BLaER1 treated with 17β-estradiol and CSF1 and Interleukin-3, amounts not matched to agents 10 nM and 100 nM (cell line): ENCODE data around the gene IL34.

Source experiments
- H3K27ac ChIP-seq, 11 experiments: shearing (Covaris generic); formaldehyde crosslinking; 2 replicates each; pipeline ENCODE4 v1.8.1; 2022
- H3K27me3 ChIP-seq, 11 experiments: shearing (Covaris generic); formaldehyde crosslinking; 2 replicates each; pipeline ENCODE4 v1.8.1; 2022
- H3K36me3 ChIP-seq, 11 experiments: shearing (Covaris generic); formaldehyde crosslinking; 2 replicates each; pipeline ENCODE4 v1.8.1; 2022
- H3K4me1 ChIP-seq, 10 experiments: shearing (Covaris generic); formaldehyde crosslinking; 2 replicates each; pipeline ENCODE4 v1.8.1; 2022
- H3K4me2 ChIP-seq, 11 experiments: shearing (Covaris generic); formaldehyde crosslinking; 2 replicates each; pipeline ENCODE4 v1.8.1; 2022
- H3K4me3 ChIP-seq, 10 experiments: shearing (Covaris generic); formaldehyde crosslinking; 2 replicates each; pipeline ENCODE4 v1.8.1; 2022
- H3K9ac ChIP-seq, 11 experiments: shearing (Covaris generic); formaldehyde crosslinking; 2 replicates each; pipeline ENCODE4 v1.8.1; 2022
- H3K9me3 ChIP-seq, 11 experiments: shearing (Covaris generic); formaldehyde crosslinking; replicated peaks in 1 of 11; 2 replicates each; pipeline ENCODE4 v1.8.1; 2022
- H4K20me1 ChIP-seq, 11 experiments: shearing (Covaris generic); formaldehyde crosslinking; 2 replicates each; pipeline ENCODE4 v1.8.1; 2022
- Cebpa-rat ChIP-seq, 11 experiments: shearing (Covaris generic); IDR thresholded peaks; 2 replicates each; pipeline ENCODE4 v1.8.1; 2022

Gene IL34

GRCh38 chr16:70687102-70687511 is 40.7 kb downstream of the IL34 start:
- peak overlapping the region in 8 of 11 experiments; percentile 81 to 99 (median 96); a peak in 12 of 22 replicates for H3K4me2 ChIP-seq
- H3K27me3 ChIP-seq, result no peaks in the 10 kb centered on the region
- peaks cover 0 to 33% (median 0%) of the 10 kb centered on the region in 11 experiments; a peak in 7 of 22 replicates for H3K36me3 ChIP-seq
- no peak overlapping the region for H3K27ac ChIP-seq
- peaks cover 20 to 82% (median 29%) of the 10 kb centered on the region in 11 experiments; a peak in 21 of 22 replicates for H4K20me1 ChIP-seq
- H3K4me3 ChIP-seq, result no peak overlapping the region
- no peak for TF ChIP-seq Cebpa-rat (IDR thresholded peaks at IDR 0.05)
- peaks cover 9 to 92% (median 80%) of the 10 kb centered on the region in 10 experiments; a peak in 19 of 20 replicates for H3K4me1 ChIP-seq
- H3K9me3 ChIP-seq, result no peaks in the 10 kb centered on the region
- peak overlapping the region in 1 of 11 experiments; percentile 94; a peak in 1 of 22 replicates for H3K9ac ChIP-seq

DNA sequence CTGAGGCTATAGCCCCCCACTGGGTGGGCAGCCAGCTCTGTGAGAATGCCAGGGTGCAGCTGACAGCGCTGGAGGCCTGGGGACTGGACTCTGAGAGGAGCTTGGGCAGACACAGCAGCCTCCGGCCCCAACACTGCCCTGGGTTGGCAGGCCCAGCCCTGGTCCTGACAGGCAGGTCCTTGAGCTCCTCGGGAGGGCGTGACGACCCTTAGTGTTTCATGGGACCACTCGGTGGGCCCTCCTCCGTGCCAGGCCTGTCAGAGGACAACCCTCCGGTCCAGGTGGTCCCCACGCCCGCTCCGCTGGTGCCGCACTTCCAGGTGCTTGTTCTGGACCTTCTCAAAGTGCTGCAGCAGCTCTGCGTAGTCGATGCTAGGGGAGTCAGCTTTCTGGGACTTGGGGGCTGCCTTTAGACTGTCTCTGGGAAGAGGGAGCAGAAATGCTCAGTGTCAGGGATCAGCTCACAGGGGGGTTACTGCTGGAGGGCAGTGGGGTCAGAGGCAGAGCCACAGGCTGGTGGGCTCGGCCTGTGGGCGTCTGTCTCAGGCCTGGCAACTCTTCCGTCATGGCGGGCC is 41.4 kb downstream of the IL34 start:
- Histone ChIP-seq H4K20me1 (peaks cover 13 to 84% (median 22%) of the 10 kb centered on the region in 11 experiments; a peak in 21 of 22 replicates), H3K27me3 (no peaks in the 10 kb centered on the region), H3K27ac (peak overlapping the region in 1 of 11 experiments; percentile 19; a peak in 1 of 22 replicates), H3K4me3 (no peak overlapping the region), H3K9ac (peak overlapping the region in 1 of 11 experiments; percentile 24; a peak in 2 of 22 replicates), H3K9me3 (no peaks in the 10 kb centered on the region), H3K4me1 (peaks cover 9 to 92% (median 80%) of the 10 kb centered on the region in 10 experiments; a peak in 19 of 20 replicates), H3K4me2 (peak overlapping the region in 9 of 11 experiments; percentile 31 to 91 (median 42); a peak in 13 of 22 replicates), H3K36me3 (peaks cover 0 to 40% (median 0%) of the 10 kb centered on the region in 11 experiments; a peak in 7 of 22 replicates)
- TF ChIP-seq Cebpa-rat (IDR thresholded peaks at IDR 0.05), result no peak

GRCh38 chr16:70688246-70688742 is 41.9 kb downstream of the IL34 start:
- H3K9me3 ChIP-seq, result no peaks in the 10 kb centered on the region
- peaks cover 10 to 92% (median 80%) of the 10 kb centered on the region in 10 experiments; a peak in 19 of 20 replicates for H3K4me1 ChIP-seq
- peaks cover 8 to 84% (median 17%) of the 10 kb centered on the region in 11 experiments; a peak in 21 of 22 replicates for H4K20me1 ChIP-seq
- peak overlapping the region in 1 of 11 experiments; percentile 19; a peak in 2 of 22 replicates for H3K27ac ChIP-seq
- H3K4me3 ChIP-seq, result no peak overlapping the region
- H3K27me3 ChIP-seq, result no peaks in the 10 kb centered on the region
- peaks cover 0 to 45% (median 0%) of the 10 kb centered on the region in 11 experiments; a peak in 6 of 22 replicates for H3K36me3 ChIP-seq
- peak overlapping the region in 1 of 11 experiments; percentile 24; a peak in 1 of 22 replicates for H3K9ac ChIP-seq
- H3K4me2 ChIP-seq, result peak overlapping the region in 9 of 11 experiments; percentile 31 to 81 (median 42); a peak in 15 of 22 replicates
- no peak for TF ChIP-seq Cebpa-rat (IDR thresholded peaks at IDR 0.05)

DNA sequence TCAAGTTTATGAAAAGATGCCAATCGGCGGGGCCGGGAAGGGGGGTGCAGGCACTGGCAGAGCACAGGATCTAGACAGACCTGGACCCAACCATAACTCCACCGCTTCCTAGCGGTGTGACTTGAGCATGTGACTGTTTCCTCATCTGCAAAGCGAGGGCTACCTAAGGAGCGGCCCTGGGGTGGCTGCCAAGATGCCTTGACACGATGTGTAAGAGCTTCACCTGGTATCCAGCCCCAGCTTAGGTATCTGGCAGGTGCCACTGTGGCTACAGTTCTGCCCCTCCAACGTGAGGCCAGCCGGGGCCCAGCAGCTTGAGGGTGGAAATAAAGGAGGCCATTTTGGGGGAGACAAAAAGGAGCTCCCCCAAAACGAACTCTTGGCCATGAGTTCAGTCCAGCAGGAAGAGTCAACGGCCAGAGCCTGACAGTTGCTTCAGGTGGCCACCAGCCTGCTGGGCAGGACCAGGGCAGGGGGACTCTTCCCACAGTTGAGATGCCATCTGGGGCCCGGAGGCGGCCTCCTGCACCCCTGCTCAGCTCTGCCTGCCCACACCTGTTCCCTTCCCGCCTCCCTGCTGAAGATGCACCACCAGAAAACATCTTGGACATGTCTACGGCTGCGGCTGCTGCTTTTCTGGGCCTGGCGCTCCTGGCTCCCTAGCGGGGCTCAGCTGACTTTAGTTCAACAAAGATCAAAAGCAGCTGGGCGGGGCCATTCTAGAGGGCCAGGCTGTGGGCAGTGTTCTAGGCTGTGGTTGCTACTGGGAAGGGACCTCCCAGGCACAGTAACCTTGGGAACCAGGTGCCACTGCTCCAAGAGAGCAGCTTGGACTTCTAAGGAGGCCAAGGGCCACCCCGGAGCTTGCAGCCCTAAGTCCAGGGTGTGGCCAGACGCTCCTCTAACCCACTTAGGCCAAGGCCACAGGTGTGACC is 42.9 kb downstream of the IL34 start:
- no peak overlapping the region; a peak in 1 of 22 replicates for H3K9ac ChIP-seq
- H3K4me2 ChIP-seq, result peak overlapping the region in 7 of 11 experiments; percentile 31 to 94 (median 53); a peak in 11 of 22 replicates
- H4K20me1 ChIP-seq, result peaks cover 0 to 86% (median 7%) of the 10 kb centered on the region in 11 experiments; a peak in 17 of 22 replicates
- H3K27ac ChIP-seq, result no peak overlapping the region
- H3K36me3 ChIP-seq, result peaks cover 0 to 55% (median 0%) of the 10 kb centered on the region in 11 experiments; a peak in 6 of 22 replicates
- H3K9me3 ChIP-seq, result no peaks in the 10 kb centered on the region
- no peaks in the 10 kb centered on the region for H3K27me3 ChIP-seq
- no peak for TF ChIP-seq Cebpa-rat (IDR thresholded peaks at IDR 0.05)
- peaks cover 15 to 92% (median 80%) of the 10 kb centered on the region in 10 experiments; a peak in 19 of 20 replicates for H3K4me1 ChIP-seq
- H3K4me3 ChIP-seq, result no peak overlapping the region

DNA sequence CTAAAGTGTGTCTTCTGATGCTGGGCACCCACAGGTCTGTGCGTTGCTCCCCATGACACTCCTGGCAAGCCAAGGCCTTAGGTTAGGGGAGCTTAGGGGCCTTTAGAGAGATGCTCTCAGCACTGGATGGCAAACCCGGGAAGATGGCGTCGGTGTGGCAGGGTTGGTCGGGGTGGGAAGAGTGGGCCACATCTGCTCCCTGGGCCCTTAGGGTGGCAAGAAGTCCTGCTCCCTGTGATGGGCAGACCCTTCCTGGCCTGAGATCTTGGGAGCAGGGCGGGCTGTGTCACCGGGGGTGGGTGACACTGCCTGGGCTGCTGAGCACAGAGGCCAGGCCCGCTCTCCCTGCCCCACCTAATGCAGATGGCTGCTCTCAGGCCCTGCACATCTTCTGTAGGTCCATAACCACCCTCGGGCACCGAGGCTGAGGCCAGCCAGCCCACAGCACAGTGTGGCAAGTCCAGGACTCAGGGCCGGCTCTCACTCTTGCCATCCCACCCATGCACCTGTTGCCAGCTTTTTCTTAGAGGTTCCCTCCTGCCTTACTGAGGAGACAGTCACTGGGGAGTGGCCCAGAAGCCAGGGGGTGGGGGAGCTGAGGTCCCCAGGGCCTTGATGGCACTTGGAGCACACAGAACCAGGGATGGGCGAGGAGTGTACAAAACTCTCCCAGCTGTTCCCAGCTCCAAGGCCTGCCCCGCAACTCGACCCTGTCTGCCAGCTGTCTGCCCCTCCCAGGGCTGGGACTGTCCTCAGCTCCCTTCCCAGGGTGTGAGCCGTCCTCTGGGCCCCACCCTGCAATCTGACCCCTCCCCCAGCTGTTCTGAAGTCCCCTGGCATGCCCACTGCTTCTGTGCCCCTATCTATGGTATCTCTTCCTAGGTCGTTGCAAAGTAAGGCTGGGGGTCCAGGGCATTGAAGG is 43.9 kb downstream of the IL34 start:
- Histone ChIP-seq H3K9me3 (no peaks in the 10 kb centered on the region), H3K9ac (peak overlapping the region in 2 of 11 experiments; percentile 47 to 64; a peak in 2 of 22 replicates), H4K20me1 (peaks cover 0 to 92% (median 7%) of the 10 kb centered on the region in 11 experiments; a peak in 10 of 22 replicates), H3K36me3 (peaks cover 0 to 64% (median 0%) of the 10 kb centered on the region in 11 experiments; a peak in 7 of 22 replicates), H3K27me3 (no peaks in the 10 kb centered on the region), H3K4me3 (no peak overlapping the region), H3K27ac (0 out of 22 replicates have a peak overlapping the region, but pooled peaks of 1 of the 11 experiments have one; percentile 45), H3K4me1 (peaks cover 11 to 92% (median 82%) of the 10 kb centered on the region in 10 experiments; a peak in 18 of 20 replicates), H3K4me2 (peak overlapping the region in 7 of 11 experiments; percentile 82 to 97 (median 93); a peak in 10 of 22 replicates)
- no peak for TF ChIP-seq Cebpa-rat (IDR thresholded peaks at IDR 0.05)

- no peak for TF ChIP-seq Cebpa-rat (IDR thresholded peaks at IDR 0.05)
- Histone ChIP-seq H4K20me1 (peaks cover 0 to 100% (median 11%) of the 10 kb centered on the region in 11 experiments; a peak in 12 of 22 replicates), H3K9ac (peak overlapping the region in 7 of 11 experiments; percentile 1 to 65 (median 24); a peak in 6 of 22 replicates), H3K27ac (peak overlapping the region in 4 of 11 experiments; percentile 58 to 78 (median 68); a peak in 8 of 22 replicates), H3K36me3 (peaks cover 0 to 76% (median 0%) of the 10 kb centered on the region in 11 experiments; a peak in 7 of 22 replicates), H3K4me2 (peak overlapping the region in 9 of 11 experiments; percentile 40 to 97 (median 91); a peak in 17 of 22 replicates), H3K9me3 (no peaks in the 10 kb centered on the region), H3K4me1 (peaks cover 17 to 100% (median 90%) of the 10 kb centered on the region in 10 experiments), H3K27me3 (no peaks in the 10 kb centered on the region), H3K4me3 (no peak overlapping the region)
Observed at GRCh38 chr16:70691223-70692129, 45.1 kb downstream of the IL34 start.
